HG03025 (cell line): ENCODE data around the gene ETV6.
A peak's percentile ranks its signal among the peaks of the same experiment; 100 is the strongest.

Source experiments
- ATAC-seq: cut with Tn5 transposase; IDR thresholded peaks from one replicate; pipeline ENCODE4 v1.9.1; 2021; ENCODE audit warnings: mild to moderate bottlenecking, moderate library complexity; ENCODE audit not compliant: unreplicated experiment, low FRiP score

Gene ETV6

DNA sequence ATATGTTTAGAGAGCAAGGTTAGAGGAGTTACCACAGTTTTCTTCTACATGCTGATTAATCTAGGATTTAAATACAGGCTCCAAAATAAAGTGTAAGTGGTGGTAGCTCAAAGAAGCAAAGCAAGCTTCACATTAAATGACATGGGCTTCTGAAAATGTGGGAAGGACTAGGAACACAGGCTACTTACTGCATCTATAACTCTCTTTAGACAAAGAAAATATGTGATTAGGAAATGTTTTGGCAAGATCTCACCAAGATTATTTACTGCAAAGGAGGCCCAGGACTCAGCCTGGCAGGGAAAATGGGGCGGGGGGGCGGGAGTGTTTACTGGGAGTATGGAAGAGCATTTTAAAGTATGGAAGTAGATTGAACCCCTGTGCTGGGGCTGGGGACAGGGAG, 39.4 kb downstream of the ETV6 start:
- ATAC-seq = no peak

DNA sequence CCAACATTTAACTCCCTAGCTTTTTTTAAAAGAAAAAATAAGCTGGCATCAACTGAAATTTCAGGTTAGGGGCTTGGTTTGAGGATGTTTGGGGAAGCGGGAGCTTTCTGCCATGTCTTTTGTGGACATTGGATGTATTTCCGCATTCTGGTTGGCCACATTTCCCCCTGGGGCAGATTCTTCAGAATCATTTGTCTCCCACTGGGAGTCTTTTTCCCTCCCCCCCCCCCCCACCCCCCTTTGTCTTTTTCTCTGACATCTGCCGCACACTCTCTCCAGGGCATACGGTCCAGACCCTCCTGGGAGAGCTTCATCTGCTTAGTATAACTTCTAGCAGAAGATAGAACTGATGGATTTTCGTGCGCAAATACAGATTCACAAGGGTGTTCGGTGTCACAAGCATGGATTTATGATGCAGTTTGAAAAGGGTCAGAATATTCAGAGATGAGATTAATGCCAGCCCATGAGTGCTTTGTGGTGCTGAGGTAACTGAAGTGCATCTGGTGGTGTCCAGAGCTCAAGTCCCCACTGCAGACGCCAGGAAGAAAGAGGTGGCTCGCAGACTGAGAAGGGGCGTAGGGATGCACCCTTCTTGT, 40.2 kb downstream of the ETV6 start:
- no peak for ATAC-seq

DNA sequence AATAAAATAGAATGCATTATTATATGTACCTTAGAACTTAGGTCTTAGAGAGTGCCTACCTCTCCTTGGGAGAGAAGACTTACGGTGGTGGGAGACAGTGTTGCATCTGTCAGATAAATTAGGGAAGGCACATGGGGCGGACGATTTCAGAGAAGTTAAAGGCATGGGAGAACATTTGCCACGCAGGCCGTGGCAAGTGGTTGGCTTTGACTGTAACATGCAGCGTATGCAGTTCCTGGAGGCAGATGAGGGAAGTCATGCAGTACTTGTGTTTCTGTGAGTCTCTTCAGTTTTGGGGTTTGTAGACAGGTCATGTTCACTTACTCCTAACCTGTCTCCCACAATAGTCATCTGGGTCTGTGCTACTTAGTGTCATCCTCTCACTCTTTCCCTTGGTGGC, 43.6 kb downstream of the ETV6 start:
- ATAC-seq = no peak

DNA sequence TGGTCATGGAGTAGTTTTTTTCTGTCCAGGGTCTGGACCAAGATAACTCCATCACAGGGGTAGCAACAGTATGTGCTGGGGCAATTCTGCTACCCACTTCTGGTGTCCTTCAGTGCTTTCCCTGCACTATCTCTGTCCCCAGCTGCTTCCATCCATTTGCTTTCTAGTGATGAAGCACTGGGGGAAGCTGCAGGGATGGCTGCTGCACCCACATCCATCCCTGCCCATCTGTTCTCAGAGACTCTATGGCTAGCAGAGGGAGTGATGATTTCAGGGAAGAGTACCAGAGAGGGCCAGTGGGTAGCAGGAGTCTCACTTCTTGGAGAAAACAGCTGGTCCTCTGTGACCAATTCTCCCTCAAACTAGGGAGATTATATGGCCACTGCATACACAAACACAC, 44.1 kb downstream of the ETV6 start:
- no peak for ATAC-seq

DNA sequence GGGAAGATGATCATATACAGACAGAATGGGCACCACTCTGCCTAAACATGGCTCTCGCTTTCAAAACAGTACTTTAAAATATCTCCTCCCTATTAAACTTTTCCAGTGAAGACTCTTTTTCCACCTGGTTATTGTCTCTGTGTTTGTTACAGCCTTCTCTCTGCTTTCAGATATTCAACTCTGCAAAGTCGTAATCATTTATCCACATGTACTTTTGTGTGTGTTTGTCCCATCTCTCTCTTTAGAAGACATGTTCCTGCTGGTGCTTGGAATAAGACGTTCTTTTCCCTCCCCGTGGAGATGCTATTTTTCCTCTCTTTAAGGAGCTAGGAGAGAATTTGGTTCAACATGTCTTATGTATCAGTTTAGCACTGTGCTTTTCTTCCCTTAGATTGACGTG, 45.1 kb downstream of the ETV6 start:
- ATAC-seq = no peak

DNA sequence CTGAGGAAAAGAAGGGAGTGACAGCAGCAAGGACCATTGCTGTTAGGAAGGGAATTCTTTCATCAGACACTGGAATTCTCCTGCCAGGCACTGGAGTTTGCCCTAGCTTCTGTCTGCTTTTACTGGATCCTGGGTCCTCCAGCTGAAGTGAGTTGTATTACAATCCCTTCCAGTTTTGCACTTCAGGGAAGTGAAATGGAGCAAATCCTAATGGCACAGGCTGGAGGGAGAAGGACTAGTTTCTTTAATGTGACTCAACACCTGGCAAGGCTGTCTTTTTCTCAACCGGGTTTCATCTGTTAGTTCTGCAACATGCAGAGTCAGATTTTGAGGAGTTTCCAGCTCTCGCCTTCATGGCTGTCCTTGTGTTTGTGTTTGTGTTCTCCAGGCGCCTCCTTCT, 45.8 kb downstream of the ETV6 start:
- no peak for ATAC-seq

DNA sequence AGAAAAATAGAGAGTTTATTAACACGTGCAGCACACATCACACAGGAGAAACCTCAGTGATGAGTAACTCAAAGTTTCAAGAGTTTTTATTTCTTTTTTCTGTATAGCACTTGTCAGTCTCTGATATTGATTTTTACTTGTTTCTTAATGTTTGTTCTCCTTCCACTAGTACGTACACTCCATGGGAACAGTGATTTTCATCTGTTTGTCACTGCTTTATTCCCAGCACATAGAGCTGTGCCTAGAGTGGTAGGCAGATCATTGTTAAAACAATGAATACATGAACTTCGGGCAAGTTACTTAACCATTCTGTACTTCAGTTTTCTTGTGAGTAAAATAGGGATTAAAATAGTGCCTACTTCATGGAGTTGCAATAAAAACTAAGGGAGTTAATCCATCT, 46.6 kb downstream of the ETV6 start:
- ATAC-seq = no peak

DNA sequence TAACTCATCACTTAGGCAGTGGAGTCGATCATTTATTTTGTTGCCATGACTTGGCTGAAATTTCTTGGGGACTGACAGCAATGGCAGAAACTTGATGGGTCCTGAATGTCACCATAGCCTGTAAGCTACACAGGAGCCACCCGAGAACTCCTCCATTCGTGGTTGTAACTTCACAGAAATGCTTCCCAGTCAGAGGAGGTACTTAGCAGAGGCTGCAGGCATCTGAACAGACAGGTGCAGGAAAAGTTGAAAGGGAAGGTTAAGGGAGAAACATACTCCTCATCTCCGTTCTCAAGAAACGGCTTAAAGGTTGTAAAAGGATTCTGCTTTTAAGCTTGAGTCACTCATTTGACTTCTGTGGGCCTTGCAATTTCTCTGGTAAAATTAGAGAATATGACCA, 47.7 kb downstream of the ETV6 start:
- ATAC-seq = no peak

DNA sequence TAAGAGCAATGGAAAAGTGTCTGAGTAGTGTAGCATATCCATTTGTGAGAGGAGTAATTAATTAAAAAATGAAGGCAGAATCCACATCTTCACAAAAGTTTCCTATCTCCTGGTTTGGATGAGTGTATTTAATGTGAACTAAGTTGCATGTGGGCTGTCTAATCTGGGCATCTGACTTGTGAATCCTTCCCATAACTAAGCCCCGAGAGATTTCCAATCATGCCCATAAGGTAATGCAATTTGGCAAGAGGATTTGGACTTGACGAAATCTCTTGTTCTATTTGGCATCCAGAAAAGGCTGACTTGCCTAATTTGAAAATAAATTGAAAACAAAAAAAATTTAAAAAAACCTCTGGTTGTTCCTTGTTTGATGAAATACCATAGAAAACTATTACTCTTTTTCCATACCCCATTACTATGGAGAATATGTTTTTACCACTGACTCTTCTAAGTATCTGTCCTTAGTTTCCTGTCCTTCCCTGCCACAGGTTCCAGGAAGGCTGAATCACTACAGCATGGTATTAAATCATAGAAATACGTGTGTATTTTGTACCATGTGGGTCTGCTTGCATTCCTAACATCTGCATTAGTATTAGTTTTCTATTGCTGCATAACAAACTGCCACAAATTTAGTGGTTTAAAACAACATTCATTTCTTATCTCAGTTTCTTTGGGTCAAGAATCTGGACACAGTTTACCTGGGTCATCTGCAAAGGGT, 48.4 kb downstream of the ETV6 start:
- no peak for ATAC-seq

DNA sequence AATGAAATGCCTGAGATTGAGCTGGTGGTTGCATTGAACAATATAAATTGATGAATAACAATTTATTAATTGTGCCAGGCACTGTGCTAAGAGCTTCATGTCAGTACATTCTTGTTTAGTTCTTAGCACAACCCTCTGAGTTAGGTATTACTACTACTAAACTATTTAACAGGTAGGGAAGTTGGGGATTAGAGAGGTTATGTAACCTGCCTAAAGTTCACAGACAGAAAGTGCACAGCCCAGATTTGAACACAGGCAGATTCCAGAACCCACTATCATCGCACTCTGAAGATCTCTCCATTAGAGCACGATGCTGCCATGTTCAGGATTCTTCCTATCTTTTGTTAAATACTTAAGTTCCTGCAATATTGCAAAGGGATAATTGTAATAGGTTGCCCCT, 49.3 kb downstream of the ETV6 start:
- no peak for ATAC-seq

DNA sequence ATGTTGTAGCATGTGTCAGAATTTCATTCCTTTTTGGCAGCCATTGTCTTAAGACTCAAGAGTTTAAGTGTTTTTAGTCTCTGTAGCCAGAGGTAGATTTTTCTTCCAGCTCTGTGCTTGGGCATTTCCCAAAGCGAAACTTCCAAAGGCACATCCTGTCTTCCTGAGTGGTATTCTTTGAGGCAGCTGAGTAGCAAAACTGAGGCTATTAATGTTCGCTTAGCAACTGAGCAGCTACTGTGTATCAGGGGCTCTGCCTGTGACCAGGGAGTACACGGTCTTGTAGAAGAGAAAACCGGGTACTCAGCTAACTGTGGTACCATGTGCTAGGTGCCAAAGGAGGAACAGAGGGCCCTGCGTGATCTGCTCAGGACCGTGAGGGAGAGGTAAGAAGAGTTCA, 52.0 kb downstream of the ETV6 start:
- no peak for ATAC-seq

DNA sequence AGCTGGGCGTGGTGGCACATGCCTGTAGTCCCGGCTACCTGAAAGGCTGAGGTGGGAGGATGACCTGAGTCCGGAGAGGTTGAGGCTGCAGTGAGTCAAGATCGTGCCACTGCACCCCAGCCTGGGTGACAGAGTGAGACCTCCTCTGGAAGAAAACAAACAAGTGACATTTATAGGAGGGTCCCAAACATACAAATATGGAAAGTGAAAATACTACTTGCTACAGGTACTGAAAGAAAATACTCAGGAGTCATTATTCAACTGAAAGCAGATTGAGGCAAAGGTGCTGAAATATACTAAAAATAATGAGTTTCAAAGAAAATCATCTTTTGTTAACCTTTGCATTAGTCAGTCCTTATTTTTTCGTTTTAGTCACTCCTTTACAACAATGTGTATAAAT, 53.5 kb downstream of the ETV6 start:
- ATAC-seq = peak; percentile 47

DNA sequence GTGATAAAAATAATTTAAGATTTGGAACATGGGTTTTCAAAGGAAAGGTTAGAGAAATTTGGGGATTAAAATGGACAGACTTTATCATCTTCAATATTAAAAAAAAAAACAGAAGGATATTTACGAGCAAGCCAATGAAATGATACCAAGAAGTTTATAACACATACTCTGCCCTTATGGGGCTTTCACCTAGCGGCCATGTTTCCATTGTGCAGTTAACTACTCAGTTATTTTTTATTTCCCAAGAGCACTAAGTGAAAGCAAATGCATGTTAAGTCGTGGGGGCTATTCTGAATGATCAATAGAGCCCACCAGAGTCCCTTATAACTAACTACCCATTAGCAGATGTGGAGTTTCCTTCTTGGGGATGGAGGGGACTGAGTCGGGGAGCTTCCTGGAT, 53.9 kb downstream of the ETV6 start:
- ATAC-seq = no peak

DNA sequence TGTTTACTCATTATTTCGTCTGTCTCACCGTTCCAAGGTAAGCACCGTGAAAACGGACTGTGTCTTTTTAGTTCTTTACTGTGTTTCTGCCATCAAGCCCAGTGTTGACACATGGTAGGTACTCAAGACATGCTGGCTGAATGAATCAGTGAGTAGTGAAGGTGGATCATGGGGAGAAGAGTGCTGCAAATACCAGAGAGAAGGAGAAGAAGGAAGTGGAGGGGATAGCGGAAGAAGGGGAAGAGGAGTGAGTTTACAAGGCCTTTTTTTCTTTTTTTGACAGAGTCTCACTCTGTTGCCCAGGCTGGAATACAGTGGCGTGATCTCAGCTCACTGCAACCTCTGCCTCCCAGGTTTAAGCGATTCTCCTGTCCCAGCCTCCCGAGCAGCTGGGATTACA, 54.6 kb downstream of the ETV6 start:
- ATAC-seq = no peak

DNA sequence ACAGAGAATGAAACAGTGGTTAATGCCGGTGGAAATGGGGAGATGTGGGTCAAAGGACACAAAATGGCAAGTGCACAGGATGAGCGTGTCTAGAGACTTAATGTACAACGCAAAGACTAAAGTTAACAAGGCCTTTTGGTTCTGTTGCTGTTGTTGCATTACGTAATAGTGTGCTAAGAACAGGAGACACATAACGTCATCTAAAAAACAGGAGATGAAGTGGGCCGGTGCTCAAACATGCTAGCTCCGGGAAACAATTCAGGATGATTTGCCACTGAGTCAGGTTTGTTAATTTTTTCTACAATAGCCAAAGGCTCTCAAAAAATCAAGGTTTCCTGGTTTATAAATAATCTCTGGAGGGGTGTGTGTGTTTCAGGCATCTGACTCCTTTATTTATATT, 55.5 kb downstream of the ETV6 start:
- no peak for ATAC-seq

DNA sequence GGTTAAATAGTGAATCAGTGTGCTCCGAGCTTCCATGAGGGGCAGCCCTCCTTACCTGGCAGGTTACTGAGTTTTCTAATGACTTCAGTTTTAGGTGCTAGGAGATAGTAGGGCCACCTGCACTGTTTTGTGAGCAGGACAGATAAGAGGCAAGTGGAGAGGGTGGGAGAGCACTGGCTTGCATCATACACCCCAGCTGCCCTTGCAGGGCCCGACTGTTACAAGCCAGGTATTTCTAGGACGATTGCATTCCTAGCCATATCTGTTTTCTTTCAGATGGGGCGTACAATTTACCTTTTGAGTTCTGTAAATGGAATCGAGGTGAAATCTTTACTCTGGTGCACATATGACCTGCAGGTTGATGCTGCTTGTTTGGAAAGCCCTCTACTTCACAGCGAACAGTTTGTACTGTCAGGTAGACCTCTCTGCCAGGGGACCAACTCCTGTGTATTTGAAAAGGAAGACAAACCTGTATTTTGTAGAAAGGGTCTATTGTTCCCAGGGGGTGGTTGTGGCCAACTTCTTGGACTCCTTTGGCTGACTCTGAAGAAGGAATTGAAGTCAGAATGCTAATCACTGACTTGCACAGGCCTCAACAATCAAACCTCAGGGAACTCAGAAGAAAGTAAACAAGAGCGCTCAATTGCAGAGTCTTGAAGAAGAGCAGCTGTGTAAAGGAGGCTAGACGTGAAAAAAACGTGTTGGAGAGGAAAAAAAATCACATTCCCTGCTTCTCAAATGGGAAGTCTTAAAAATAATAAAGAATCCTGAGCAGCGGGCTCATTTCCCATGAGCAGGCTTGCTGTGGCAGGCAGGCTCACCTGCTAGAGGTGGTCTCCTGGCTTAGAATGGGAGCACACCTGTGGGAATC, 57.3 kb downstream of the ETV6 start:
- ATAC-seq = no peak

DNA sequence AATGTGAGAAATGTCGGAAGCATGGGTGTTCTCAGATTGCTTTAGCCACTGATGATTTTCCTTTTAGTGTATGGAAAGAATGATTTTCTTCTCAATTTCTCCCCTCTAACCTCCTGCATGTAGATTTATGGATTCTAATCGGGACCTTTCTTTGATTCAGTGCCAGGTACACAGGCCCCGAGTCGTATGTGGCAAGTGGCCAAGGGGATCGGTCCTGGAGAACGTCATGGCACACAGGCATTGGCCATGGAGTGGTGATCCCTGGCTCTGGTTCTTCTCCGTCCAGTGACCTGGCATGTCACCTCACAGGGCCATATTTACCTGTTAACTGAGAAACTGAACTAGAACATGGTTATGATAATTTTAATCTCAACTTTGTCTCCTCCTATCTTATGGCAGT, 58.1 kb downstream of the ETV6 start:
- no peak for ATAC-seq

DNA sequence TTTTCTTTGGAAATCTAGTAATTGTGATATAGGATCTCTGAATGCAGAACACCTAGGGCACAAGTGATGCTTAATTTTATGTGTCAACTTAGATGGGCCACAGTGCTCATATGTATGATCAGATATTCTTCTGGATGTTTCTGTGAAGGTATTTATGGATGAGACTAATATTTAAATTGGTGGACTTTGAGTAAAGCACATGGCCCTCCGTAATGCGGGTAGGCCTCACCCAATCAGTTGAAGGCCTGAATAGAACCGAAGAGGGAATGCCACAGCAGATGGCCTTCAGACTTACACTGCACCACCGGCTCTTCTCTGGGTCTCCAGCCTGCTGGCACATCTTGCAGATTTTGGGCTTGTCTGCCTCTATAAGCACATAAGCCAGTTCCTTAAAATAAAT, 60.0 kb downstream of the ETV6 start:
- ATAC-seq = no peak

DNA sequence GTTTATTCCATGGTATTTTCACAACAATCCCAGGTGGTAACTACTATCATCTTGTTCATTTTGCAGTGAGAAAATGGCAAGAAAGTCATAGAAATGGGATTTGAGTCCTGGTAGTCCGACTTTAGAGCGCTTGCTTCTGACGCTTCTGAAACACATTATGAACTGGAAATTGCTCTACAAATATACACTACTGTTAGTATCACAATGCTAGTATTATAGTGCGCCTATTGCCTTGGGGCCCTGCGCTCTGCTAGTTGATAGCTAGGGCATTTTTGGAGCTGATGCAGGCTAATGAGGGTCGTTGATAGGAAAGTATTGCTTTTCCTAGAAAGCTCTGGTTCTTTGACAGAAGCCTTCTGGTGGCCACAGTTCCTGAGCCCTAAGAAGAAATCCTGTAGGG, 61.0 kb downstream of the ETV6 start:
- no peak for ATAC-seq

DNA sequence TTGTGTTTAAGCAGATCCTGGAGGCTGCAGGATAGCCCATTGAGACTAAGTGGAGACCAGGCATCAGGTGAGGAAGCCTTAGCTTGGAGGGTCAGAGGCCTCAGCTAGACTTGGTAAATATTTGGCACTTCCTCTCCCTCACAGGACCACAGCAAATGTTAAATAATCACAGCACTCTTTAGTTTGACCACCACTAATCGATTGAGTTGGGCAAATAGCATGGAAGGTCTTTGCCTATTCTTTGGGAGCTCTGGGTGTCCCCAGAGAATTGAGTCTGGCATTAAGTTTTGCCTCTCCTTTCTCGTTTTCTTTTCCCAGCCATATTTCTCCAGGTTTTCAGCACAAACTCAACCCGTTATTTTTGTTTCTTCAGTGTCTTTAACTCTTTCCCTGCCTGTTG, 61.4 kb downstream of the ETV6 start:
- no peak for ATAC-seq

DNA sequence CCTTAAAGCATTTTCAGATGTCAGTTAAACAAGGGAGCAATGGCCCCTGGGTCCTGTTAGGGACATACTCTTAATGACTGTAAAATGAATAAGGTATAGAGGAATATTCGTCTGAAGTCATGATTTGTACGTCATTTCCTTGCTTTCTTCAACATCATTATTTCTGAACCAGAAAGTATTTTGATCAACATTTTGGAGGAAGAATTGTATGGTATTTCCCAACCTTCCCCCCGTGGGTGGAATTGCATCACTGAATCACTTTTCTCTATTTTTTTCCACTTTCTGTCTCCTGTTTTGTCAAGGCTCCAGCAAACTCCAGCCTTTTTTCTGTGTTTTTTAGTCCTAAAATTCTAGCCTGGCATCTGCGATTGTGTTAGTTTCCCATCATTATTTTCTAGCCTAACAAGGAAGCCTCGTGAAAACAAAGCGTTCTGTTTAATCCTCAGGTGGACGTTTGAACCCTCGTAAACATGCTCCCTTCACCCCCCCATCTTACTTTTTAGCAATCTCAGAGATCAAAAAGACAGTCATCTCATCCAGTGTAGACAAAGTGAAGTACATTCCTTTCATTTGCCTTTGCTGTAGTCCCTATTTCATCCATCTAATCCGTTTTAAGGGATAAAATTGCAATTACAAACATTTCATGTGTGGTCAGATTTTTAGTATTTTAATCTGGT, 62.3 kb downstream of the ETV6 start:
- ATAC-seq = no peak
